WI38 (cell line): ENCODE results near the gene PKHD1.

Source experiments
- H3K4me3 ChIP-seq: 2 replicates; pipeline ENCODE4 v1.5.1; 2011; ENCODE audit warnings: low read depth, mild to moderate bottlenecking, control low read depth, low read length
- CTCF ChIP-seq: IDR thresholded peaks from 2 replicates; pipeline ENCODE4 v1.5.1; 2012; ENCODE audit warnings: low read depth, mild to moderate bottlenecking, control low read depth, low read length

Gene PKHD1

DNA sequence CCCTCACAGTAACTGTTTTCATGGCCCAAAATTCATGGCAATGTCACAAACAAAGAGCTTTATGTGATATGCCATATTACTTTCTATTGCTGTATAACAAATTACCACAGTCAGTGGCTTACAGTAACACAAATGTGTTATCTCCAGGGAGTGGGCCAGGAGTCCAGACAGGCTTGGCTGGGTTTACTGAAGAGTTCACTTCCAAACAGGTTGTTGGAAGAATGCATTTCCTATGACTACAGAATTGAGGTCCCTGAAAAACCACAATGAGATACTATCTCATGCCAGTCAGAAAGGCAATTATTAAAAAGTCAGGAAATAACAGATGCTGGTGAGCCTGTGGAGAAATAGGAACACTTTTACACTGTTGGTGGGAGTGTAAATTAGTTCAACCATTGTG lies 431.9 kb downstream of the PKHD1 start:
- H3K4me3 ChIP-seq, result no peak overlapping the region

DNA sequence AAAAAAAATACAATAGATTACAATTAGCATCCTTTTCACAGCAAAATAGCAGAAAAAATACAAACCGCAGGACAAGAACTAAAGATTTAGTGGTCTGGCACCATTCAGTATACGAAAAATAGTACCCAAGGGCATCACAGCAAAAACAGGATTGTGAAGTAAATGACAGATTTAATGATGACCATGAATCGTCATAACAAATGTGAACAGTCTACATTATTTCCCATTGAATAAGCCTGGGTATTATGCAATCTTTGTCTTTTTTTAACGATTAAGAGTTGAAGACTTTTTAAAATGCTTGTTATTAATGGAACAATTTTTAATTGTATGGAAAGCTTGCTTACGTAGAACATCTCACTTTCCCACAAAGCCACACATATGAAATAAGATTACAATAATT lies 432.8 kb downstream of the PKHD1 start:
- no peak for TF ChIP-seq CTCF
- H3K4me3 ChIP-seq, result no peak overlapping the region

More for the DNA sequence above, 431.9 kb downstream of the PKHD1 start:
- no peak for TF ChIP-seq CTCF

GRCh38 chr6:51651132-51651817 lies 436.1 kb downstream of the PKHD1 start:
- no peak overlapping the region for H3K4me3 ChIP-seq
- no peak for TF ChIP-seq CTCF

DNA sequence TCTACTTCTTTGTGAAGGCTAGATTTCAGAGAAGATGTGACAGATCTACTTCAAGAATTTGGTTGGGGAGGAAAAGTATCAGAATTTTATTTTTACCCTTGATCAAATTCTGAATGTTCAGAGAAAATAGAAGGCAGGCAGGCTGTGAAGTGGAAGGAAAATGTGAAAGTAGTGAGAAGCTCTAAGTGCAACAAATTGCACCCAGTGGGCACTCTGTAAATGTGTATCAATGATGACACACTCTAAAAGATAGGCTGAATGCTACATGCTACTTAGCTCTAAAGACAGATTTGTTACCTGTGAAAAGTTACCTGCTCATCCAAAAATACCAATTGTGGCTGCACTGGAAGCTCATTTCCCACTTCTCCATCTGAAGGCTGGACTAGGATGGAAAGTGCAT lies 438.6 kb downstream of the PKHD1 start:
- TF ChIP-seq CTCF, result no peak
- no peak overlapping the region for H3K4me3 ChIP-seq

GRCh38 chr6:51648236-51648635 lies 439.2 kb downstream of the PKHD1 start:
- no peak overlapping the region for H3K4me3 ChIP-seq
- TF ChIP-seq CTCF, result no peak

DNA sequence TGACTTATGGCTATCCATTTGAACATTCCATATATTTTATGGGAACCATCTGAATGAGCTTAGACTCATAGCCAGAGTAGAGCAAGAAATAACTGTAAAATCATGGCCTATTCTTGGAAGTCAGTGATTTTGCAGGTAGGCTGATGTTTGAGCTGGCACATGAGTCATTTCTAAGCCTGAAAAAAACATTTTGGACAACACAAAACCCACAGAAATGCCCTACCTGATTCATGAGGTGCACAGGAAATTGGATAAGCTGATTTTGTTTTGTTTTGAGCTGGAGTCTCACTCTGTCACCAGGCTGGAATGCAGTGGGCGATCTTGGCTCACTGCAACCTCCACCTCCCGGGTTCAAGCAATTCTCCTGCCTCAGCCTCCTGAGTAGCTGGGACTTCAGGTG lies 443.0 kb downstream of the PKHD1 start:
- H3K4me3 ChIP-seq, result no peak overlapping the region
- TF ChIP-seq CTCF, result no peak

DNA sequence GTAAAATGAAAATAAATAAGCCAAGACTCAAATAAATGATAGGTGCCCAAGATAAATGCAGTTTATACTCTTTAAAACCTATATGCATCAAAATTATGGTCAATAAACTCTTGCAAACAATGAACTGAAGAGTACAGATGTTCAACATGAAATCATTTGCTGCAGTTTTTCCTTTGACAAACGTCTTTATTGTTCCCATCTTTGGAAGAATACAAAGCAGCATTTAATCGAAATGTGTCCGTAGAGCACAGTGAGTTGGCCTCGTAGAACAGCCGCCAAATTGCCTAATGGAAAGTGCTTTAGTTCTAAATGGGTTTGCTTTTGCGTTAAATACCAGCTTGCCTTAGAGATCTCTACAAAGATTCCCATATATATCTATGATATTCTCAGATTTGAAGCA lies 447.4 kb downstream of the PKHD1 start:
- no peak for TF ChIP-seq CTCF
- no peak overlapping the region for H3K4me3 ChIP-seq
